Measurements from ENCODE around the gene ANO2.

DNA sequence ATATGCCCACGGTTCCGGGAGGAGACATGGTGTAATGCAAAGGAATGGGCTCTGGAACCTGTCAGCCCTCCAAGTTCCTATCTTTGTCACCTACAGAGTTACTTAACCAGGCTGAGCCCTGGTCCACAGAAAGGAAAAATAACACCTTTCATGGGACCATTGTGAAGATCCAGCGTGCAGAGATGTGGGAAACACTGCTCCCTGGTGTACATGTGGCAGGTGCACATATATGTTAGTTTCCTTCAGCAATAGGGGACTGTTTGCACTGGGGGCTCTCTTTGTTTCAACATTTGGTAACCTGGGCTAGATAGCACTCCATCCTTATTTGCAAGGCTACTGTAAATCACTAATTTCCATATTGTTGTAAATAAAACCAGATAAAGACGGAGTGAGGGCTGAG is 72.3 kb downstream of the ANO2 start:
- TF ChIP-seq CSDC2 (CRISPR knock-in tag; IDR thresholded peaks at IDR 0.05): no peak
- TF ChIP-seq, protein P1, sequence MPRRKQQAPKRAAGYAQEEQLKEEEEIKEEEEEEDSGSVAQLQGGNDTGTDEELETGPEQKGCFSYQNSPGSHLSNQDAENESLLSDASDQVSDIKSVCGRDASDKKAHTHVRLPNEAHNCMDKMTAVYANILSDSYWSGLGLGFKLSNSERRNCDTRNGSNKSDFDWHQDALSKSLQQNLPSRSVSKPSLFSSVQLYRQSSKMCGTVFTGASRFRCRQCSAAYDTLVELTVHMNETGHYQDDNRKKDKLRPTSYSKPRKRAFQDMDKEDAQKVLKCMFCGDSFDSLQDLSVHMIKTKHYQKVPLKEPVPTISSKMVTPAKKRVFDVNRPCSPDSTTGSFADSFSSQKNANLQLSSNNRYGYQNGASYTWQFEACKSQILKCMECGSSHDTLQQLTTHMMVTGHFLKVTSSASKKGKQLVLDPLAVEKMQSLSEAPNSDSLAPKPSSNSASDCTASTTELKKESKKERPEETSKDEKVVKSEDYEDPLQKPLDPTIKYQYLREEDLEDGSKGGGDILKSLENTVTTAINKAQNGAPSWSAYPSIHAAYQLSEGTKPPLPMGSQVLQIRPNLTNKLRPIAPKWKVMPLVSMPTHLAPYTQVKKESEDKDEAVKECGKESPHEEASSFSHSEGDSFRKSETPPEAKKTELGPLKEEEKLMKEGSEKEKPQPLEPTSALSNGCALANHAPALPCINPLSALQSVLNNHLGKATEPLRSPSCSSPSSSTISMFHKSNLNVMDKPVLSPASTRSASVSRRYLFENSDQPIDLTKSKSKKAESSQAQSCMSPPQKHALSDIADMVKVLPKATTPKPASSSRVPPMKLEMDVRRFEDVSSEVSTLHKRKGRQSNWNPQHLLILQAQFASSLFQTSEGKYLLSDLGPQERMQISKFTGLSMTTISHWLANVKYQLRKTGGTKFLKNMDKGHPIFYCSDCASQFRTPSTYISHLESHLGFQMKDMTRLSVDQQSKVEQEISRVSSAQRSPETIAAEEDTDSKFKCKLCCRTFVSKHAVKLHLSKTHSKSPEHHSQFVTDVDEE (CRISPR knock-in tag; IDR thresholded peaks at IDR 0.05): no peak
- TF ChIP-seq TOX (CRISPR knock-in tag; IDR thresholded peaks at IDR 0.05; ENCODE audit: borderline replicate concordance): no peak
- TF ChIP-seq ZNF8 (CRISPR knock-in tag; IDR thresholded peaks at IDR 0.05): no peak
- no peak for TF ChIP-seq ZNF70 (CRISPR knock-in tag; IDR thresholded peaks at IDR 0.05)
- TF ChIP-seq TCF4 (CRISPR knock-in tag; IDR thresholded peaks at IDR 0.05; ENCODE audit: borderline replicate concordance): no peak

Measured in SK-N-SH treated with all-trans-retinoic acid at 6 μM for 48 hours (cell line).